ENCODE measurements around the gene NFATC2.

NFATC2 gene

GRCh38 chr20:51516855-51517254, 25.7 kb downstream of the NFATC2 start:
- TF ChIP-seq ZBTB17 (tag by site-specific recombination; IDR thresholded peaks at IDR 0.05) (no peak), KLF10 (tag by site-specific recombination; IDR thresholded peaks at IDR 0.05) (no peak)
- H3K27ac ChIP-seq (ENCODE audit: extremely low read depth, low read depth, low read length), result no peak overlapping the region
- H3K9me3 ChIP-seq (ENCODE audit: control insufficient read depth, insufficient read depth, low read depth, low read length), result no peaks in the 10 kb centered on the region
- ChIA-PET POLR2A (no interaction called here), CTCF (no interaction called here)
- H3K4me1 ChIP-seq (ENCODE audit: control insufficient read depth, insufficient read depth, low read length), result no peaks in the 10 kb centered on the region
- H3K4me3 ChIP-seq (ENCODE audit: low read depth, low read length), result no peak overlapping the region
- H3K36me3 ChIP-seq (ENCODE audit: control insufficient read depth in 2 of 2, insufficient read depth in 1 of 2, low read length in 2 of 2), result no peaks in the 10 kb centered on the region

DNA sequence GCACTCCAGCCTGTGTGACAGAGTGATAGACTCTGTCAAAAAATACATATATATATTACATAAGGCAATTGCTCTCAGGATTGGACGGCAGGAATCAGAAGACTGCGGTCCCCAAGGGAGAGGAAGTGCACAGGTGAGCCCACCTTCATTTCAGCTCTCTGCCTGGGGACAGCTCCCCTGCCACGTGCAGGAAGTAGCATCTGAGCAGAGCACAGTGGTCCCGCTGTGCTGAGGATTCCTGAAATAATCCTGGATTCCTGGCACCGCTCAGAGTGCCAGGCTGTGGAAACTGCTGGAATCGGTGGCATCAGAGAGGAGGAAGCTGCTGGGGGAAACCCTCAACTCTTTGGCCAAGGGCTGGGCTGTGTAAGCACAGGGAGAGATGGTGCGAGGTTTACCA, 27.7 kb downstream of the NFATC2 start:
- Histone ChIP-seq H3K4me3 (ENCODE audit: low read depth, low read length) (no peak overlapping the region), H3K27ac (ENCODE audit: extremely low read depth, low read depth, low read length) (no peak overlapping the region), H3K36me3 (ENCODE audit: control insufficient read depth in 2 of 2, insufficient read depth in 1 of 2, low read length in 2 of 2) (no peaks in the 10 kb centered on the region), H3K4me1 (ENCODE audit: control insufficient read depth, insufficient read depth, low read length) (no peaks in the 10 kb centered on the region), H3K9me3 (ENCODE audit: control insufficient read depth, insufficient read depth, low read depth, low read length) (no peaks in the 10 kb centered on the region)
- ChIA-PET POLR2A (no interaction called here), CTCF (interaction anchor here (0.6 to 0.8 kb wide), 2 partner anchors 264 to 527 kb away, joined by 3 read pairs; no protein-coding TSS in a partner anchor)
- TF ChIP-seq ZNF501 (tag by site-specific recombination; IDR thresholded peaks at IDR 0.05) (no peak), WT1 (tag by site-specific recombination; IDR thresholded peaks at IDR 0.05) (no peak), ZBTB49 (tag by site-specific recombination; IDR thresholded peaks at IDR 0.05; ENCODE audit: low read depth) (no peak), ZFP3 (tag by site-specific recombination; IDR thresholded peaks at IDR 0.05; ENCODE audit: low read depth) (no peak), ZNF558 (tag by site-specific recombination; IDR thresholded peaks at IDR 0.05) (no peak), ZNF146 (tag by site-specific recombination; IDR thresholded peaks at IDR 0.05) (no peak), SCRT1 (tag by site-specific recombination; IDR thresholded peaks at IDR 0.05; ENCODE audit: borderline replicate concordance) (no peak), ZNF768 (tag by site-specific recombination; IDR thresholded peaks at IDR 0.05) (no peak), ZEB2 (tag by site-specific recombination; IDR thresholded peaks at IDR 0.05) (no peak), ZNF341 (tag by site-specific recombination; IDR thresholded peaks at IDR 0.05; ENCODE audit: low read depth) (no peak), OSR2 (tag by site-specific recombination; IDR thresholded peaks at IDR 0.05) (no peak), ZBTB48 (tag by site-specific recombination; IDR thresholded peaks at IDR 0.05) (no peak)
- TF ChIP-seq, protein P1, sequence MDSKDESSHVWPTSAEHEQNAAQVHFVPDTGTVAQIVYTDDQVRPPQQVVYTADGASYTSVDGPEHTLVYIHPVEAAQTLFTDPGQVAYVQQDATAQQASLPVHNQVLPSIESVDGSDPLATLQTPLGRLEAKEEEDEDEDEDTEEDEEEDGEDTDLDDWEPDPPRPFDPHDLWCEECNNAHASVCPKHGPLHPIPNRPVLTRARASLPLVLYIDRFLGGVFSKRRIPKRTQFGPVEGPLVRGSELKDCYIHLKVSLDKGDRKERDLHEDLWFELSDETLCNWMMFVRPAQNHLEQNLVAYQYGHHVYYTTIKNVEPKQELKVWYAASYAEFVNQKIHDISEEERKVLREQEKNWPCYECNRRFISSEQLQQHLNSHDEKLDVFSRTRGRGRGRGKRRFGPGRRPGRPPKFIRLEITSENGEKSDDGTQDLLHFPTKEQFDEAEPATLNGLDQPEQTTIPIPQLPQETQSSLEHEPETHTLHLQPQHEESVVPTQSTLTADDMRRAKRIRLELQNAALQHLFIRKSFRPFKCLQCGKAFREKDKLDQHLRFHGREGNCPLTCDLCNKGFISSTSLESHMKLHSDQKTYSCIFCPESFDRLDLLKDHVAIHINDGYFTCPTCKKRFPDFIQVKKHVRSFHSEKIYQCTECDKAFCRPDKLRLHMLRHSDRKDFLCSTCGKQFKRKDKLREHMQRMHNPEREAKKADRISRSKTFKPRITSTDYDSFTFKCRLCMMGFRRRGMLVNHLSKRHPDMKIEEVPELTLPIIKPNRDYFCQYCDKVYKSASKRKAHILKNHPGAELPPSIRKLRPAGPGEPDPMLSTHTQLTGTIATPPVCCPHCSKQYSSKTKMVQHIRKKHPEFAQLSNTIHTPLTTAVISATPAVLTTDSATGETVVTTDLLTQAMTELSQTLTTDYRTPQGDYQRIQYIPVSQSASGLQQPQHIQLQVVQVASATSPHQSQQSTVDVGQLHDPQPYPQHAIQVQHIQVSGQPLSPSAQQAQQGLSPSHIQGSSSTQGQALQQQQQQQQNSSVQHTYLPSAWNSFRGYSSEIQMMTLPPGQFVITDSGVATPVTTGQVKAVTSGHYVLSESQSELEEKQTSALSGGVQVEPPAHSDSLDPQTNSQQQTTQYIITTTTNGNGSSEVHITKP (tag by site-specific recombination; IDR thresholded peaks at IDR 0.05), result no peak
- TF ChIP-seq, protein P2, sequence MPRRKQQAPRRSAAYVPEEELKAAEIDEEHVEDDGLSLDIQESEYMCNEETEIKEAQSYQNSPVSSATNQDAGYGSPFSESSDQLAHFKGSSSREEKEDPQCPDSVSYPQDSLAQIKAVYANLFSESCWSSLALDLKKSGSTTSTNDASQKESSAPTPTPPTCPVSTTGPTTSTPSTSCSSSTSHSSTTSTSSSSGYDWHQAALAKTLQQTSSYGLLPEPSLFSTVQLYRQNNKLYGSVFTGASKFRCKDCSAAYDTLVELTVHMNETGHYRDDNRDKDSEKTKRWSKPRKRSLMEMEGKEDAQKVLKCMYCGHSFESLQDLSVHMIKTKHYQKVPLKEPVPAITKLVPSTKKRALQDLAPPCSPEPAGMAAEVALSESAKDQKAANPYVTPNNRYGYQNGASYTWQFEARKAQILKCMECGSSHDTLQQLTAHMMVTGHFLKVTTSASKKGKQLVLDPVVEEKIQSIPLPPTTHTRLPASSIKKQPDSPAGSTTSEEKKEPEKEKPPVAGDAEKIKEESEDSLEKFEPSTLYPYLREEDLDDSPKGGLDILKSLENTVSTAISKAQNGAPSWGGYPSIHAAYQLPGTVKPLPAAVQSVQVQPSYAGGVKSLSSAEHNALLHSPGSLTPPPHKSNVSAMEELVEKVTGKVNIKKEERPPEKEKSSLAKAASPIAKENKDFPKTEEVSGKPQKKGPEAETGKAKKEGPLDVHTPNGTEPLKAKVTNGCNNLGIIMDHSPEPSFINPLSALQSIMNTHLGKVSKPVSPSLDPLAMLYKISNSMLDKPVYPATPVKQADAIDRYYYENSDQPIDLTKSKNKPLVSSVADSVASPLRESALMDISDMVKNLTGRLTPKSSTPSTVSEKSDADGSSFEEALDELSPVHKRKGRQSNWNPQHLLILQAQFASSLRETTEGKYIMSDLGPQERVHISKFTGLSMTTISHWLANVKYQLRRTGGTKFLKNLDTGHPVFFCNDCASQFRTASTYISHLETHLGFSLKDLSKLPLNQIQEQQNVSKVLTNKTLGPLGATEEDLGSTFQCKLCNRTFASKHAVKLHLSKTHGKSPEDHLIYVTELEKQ (tag by site-specific recombination; IDR thresholded peaks at IDR 0.05; ENCODE audit: borderline replicate concordance), result no peak

All from HEK293 (cell line).